Measurements from ENCODE around the gene ZNF536.

DNA sequence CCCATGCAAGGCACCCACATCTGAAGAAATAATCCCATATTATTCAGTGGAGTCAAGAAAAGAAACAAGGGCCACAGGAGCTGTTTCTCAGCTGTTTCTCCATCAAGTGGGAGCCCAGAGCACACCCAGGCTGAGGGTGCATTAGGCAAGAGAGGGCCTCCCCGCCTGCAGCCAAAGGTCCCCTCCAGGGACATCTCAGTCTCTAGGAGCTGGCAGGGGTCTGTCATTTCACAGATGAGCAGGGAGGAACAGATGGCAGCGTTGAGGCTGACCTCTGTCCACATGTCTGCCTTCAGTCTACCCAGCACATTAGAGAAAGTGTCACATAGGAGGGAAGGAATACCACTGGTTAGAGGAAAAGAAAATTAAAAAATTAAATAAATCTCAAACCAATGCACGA, 157.7 kb downstream of the ZNF536 start:
- TF ChIP-seq NKX3-1 (CRISPR knock-in tag; IDR thresholded peaks at IDR 0.05) (no peak), PAX8 (CRISPR knock-in tag; IDR thresholded peaks at IDR 0.05; ENCODE audit: borderline replicate concordance) (no peak)
